Ramos (cell line): ENCODE data around the gene PNPLA7.
"Not testable (repeated sequence)": the region's sequence is repeated elsewhere in the genome, so short reads cannot be mapped to it uniquely, and the experiment has no call there.

Experiments used
- in situ Hi-C: fragments of 300-500 bp; cut with MboI; formaldehyde crosslinking; loops from one replicate; pipeline ENCODE4 v1.14.3; 2022; ENCODE audit warnings: low sequenced_read_pairs; ENCODE audit not compliant: unreplicated experiment

PNPLA7 gene

DNA sequence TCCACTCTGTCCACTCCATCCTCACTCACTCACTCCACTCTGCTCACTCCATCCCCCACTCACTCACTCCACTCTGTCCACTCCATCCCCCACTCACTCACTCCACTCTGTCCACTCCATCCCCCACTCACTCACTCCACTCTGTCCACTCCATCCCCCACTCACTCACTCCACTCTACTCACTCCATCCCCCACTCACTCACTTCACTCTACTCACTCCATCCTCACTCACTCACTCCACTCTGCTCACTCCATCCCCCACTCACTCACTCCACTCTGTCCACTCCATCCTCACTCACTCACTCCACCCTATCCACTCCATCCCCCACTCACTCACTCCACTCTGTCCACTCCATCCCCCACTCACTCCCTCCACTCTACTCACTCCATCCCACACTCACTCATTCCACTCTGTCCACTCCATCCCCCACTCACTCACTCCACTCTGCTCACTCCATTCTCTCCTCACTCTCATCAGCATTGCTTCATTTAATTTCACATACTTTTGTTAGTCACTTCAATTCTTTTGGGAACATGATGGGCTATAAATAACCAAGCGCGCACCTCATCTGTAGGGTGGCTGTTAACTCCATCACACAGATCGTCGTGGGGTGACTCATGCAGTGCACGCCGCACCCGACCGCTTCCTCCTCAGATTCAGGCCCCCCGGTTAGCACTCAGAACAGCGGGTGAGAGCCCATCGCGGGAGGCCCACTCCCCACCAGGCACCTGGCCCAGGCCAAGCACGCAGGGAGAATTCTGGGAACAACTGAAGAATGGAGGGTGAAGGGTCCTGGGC is 31.3 kb downstream of the PNPLA7 start:
- in situ Hi-C loops = not testable (repeated sequence)

DNA sequence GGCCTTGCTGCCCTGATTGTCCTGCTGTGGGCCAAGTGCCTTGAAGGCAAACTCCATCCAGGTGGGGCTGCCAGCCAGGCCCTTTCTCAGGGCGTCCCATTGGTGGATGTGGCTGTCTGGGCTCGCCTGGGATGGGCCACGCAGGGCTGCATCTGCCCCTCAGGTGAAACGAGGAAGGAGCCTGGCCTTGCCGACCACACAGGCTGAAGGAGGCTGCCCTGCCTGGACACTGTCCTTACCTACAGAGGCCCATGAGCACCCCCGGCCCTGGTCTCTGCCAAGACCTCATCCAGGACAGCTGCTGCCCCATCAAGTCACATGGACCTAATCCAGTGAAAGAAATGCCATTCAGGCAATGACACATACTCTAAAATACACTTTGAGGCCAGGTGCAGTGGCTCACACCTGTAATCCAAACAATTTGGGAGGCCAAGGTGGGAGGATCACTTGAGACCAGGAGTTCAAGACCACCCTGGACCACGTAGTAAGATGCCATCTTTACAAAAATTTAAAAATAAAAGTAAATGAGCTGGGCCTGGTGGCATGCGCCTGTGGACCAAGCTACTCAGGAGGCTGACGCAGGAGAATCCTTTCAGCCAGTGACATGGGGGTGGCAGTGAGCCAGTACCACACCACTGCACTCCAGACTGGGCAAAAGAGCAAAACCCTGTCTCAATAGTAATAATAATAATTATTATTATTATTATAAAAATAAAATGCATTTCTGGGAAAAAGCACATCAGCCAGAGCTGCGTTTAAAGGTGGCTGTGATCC is 33.9 kb downstream of the PNPLA7 start:
- in situ Hi-C loops = no loop called here

DNA sequence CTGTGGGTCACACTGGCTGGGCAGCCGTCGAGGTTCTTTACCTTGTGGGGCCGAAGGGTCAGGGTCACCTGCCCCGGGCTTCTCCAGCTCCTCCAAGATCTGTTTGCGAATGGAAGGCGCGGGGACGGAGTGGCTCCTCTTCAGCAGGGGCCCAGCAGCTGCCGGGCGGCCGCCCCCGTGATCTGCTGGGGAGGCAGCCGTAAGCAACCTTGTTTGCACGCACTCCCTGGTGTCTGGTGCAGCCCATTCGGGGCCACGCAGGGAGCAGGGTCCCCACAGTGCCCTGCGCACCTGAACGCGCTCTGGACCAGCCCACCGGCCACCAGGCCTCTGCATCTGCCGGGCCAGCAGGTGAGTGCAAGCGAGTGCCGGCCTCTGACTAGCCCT is 34.9 kb downstream of the PNPLA7 start:
- in situ Hi-C loops = no loop called here

DNA sequence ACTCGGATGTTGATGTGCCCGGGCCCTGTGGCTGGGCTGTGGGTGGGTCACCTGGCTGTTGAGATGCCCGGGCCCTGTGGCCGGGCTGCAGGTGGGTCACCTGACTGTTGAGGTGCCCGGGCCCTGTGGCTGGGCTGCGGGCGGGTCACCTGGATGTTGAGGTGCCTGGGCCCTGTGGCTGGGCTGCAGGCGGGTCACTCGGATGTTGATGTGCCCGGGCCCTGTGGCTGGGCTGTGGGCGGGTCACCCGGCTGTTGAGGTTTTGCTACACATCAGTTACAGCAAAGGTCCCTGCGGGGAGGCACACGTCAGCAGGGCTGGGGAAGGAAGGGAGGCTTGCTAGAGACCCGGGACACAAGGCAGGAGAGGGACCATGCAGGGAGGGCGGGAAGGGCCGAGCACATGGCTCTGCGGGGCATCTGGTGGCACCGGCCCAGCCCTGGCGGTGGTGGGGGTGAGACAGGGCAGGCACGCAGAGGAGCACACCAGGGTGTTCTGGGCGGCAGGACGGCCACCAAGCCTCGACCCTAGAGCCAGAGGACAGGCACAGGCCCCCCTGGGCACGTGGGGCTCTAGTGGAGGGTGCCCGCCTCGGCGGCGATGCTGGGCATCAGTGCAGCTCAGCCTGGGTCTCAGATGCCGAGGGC is 35.4 kb downstream of the PNPLA7 start:
- in situ Hi-C loops = no loop called here

DNA sequence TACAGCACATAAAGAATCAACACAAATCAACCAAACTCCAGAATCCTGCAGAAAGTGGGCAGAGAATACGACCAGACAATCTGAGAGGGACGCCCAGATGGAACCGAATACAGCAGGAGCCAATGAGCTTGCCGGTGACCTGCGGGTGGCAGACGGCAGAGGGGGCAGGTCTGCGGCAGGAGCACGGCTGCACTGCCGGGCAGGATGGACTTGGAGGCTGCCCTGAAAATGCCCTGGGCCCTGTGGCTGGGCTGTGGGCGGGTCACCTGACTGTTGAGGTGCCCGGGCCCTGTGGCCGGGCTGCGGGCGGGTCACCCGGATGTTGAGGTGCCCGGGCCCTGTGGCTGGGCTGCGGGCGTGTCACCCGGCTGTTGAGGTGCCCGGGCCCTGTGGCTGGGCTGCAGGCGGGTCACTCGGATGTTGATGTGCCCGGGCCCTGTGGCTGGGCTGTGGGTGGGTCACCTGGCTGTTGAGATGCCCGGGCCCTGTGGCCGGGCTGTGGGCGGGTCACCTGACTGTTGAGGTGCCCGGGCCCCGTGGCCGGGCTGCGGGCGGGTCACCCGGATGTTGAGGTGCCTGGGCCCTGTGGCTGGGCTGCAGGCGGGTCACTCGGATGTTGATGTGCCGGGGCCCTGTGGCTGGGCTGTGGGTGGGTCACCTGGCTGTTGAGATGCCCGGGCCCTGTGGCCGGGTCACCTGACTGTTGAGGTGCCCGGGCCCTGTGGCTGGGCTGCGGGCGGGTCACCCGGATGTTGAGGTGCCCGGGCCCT is 36.2 kb downstream of the PNPLA7 start:
- in situ Hi-C loops = not testable (repeated sequence)

DNA sequence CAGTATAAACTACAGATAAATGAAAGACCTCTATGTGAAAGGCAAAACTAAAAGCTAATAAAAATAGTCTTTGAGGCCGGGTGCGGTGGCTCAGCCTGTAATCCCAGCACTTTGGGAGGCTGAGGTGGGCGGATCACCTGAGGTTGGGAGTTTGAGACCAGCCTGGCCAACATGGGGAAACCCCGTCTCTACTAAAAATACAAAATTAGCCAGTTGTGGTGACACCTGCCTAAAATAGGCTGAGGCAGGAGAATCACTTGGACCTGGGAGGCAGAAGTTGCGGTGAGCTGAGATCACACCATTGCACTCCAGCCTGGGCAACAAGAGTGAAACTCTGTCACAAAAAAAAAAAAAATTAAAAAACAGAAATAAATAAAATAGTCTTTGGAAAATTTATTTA is 37.1 kb downstream of the PNPLA7 start:
- in situ Hi-C loops = not testable (repeated sequence)

DNA sequence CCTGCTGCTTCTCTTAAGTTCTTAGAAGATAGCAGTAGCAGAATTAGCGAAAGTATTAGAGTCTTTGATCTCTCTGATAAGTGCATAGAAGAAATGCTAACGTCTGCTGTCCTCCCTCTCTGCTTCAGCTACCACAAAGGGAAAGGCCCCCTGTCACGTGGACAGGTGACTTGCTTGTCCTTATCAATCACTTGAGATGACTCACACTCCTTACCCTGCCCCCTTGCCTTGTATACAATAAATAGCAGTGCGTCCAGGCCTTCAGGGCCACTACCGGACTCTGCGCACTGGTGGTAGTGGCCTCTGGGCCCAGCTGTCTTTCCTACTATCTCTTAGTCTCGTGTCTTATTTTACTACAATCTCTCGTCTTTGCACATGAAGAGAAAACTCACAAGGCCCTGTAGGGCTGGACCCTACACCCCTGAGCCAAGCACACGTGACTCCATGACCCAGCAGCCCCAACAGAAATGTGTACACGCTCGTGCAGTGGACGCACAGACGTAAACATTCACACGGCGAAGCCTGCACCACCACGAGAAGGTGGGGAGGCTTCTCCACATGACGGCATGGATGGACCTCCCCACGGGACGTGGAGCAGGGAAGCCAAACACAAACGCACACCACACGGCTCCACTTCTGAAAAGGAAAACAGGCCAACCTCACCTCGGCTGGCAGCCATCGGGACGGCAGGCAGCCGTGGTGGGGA is 38.3 kb downstream of the PNPLA7 start:
- in situ Hi-C loops = no loop called here

DNA sequence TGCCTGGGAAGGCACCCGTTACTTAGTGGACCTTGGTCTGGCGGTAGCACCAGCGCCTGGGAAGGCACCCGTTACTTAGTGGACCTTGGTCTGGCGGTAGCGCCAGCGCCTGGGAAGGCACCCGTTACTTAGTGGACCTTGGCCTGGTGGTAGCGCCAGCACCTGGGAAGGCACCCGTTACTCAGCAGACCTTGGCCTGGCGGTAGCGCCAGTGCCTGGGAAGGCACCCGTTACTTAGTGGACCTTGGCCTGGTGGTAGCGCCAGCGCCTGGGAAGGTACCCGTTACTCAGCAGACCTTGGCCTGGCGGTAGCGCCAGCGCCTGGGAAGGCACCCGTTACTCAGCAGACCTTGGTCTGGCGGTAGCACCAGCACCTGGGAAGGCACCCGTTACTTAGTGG is 39.1 kb downstream of the PNPLA7 start:
- in situ Hi-C loops = not testable (repeated sequence)

DNA sequence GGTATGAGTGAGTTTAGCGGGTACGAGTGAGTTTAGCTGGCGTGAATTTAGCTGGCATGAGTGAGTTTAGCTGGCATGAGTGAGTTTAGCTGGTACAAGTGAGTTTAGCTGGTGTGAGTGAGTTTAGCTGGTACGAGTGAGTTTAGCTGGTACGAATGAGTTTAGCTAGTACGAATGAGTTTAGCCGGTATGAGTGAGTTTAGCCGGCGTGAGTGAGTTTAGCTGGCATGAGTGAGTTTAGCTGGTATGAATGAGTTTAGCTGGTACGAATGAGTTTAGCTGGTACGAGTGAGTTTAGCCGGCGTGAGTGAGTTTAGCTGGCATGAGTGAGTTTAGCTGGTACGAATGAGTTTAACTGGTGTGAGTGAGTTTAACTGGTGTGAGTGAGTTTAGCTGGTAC is 41.0 kb downstream of the PNPLA7 start:
- in situ Hi-C loops = no loop called here

DNA sequence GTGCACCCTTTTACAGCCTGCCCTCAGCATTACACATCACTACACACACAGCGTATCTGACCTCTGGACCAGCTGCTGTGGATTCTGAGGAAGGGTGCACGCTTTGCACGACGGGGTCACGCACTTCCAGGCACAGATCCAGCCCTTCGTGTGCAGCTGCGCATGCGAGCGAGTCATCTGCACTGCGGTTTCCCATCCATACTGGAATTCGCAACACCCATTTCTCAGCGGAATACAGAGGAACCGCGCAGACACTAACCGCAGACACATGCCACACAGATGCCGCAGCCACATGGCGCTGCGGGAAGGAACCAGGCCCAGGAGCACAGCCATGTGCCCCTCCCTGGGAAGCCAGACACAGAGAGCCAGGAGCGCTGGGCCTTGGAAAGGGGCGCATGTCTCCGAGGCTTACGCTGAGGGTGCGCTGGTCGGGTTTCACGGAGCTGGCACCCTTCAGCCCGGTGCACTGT is 43.5 kb downstream of the PNPLA7 start:
- in situ Hi-C loops = no loop called here

DNA sequence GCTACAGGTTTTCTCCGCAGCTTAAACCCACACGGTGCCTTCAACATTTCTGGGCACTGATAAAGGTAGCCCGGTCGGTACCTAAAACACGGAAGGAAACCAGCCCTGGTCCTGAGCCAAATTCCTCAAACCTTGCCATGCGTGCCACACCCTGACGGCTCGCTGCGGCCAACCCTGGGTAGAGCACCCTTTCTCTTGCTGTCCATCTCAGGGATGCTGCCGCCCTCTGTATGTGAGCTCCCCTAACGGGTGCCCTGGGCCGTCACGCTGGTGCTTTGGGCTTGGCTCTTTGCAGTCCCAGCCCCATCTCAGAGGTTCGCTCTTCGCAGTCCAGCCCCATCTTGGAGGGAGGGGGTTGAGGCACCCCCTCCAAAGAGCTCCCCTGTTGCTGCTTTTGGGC is 43.9 kb downstream of the PNPLA7 start:
- in situ Hi-C loops = no loop called here

DNA sequence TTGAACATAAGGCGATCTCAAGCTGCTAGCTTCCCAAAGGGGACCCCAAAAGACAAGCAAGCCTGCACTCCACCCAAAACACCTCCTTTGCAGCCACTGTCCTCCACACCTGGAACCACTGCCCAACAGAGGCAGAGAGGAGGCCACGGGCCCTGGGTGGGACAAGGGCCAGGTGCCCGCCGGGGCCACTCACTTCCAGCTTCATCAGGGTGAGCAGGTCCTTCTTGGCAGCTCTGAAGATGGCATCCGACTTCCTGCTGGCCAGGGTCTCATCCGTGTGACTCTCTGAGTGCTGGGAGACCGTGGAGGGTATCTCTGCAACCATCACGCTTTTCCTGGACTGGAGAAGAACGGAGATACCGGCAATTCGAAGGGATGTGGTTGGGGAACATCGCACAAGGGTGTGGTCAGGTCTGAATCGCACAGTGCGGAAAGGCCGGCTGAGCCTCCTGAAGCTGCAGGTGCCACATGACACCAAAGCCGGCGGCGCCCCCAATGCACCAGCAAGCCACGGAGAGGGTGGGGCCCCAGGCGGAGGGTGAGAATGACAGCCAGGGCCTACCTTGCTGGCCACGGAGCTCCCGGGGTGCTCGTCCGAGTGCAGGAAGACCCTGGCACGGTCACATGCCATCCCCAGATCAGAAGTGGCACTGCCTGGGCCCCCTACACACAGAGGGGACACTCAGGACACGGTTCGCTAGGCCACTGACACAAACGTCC is 44.6 kb downstream of the PNPLA7 start:
- in situ Hi-C loops = no loop called here

DNA sequence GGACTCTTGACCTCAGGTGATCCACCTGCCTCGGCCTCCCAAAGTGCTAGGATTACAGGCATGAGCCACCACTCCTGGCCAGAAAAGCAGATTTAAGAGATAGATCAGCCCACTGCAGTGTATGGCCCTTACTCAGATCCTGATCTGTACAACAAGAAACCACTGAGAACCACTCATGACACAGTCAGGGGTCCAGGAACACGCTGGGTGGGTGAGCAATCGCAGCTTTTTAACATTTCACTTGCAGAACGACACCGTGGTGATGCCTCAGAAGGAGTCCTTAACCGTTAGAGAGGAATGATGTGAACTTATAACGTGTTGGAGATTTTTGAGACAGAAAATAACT is 45.8 kb downstream of the PNPLA7 start:
- in situ Hi-C loops = no loop called here

DNA sequence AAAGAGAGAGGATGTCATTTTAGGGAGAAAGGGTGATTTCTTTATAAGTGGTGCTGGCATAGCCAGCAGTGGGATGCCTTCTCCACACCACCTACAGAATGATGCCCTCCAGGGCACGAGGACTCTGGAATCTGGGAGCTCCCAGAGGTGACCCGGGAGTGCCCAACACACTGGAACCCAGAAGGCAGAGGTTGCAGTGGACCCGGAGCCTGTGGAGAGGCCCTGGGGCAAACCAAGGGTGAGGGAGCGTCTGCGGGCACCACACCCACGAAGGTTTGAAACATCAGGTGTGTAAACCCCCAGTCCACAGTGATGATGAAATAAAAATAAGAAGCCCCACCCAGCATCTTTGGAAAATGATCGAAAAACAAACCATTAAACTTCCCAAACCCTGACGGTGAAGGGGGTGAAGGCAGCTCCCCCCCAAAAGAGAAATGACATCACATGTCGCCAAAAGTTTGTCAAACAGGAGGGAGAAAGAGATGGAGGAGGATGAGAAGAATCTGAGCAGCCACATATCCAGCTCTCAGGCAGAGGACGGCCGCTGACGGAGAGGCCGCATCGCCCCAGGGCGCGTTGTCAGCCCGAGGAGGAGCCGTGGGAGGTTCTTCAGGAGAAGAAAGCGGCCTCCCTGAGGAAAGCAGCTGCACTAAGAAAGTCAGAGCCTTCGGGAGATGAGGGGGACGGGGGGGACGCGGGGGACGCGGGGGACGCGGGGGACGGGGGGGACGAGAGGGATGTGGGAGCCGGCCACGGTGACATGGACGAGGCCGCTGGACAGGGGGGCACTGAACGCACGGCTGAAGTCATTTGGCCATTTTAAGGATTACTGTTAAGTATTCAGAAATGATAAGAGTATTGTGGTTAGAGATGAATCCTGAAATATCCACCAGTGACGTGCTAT is 47.9 kb downstream of the PNPLA7 start:
- in situ Hi-C loops = no loop called here

DNA sequence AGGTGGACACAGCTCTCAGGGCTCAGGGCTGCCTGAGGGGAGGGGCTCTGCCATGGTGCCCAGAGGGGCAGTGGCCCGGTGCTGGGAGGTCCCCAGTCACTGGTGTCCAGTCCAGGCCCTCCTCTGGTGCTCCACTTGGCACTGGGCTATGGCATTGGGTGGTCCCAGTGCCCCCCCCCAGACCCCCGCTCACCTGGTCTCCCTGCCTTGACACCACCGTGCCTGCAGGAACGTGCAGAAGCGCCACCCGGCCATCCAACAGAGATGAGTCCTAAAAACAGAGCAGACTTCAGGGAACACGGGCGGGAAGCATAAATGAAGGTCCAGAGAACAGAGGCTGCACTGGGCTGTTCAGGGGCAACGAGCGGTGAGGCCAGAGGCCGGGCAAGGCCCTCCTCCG is 48.7 kb downstream of the PNPLA7 start:
- in situ Hi-C loops = no loop called here

DNA sequence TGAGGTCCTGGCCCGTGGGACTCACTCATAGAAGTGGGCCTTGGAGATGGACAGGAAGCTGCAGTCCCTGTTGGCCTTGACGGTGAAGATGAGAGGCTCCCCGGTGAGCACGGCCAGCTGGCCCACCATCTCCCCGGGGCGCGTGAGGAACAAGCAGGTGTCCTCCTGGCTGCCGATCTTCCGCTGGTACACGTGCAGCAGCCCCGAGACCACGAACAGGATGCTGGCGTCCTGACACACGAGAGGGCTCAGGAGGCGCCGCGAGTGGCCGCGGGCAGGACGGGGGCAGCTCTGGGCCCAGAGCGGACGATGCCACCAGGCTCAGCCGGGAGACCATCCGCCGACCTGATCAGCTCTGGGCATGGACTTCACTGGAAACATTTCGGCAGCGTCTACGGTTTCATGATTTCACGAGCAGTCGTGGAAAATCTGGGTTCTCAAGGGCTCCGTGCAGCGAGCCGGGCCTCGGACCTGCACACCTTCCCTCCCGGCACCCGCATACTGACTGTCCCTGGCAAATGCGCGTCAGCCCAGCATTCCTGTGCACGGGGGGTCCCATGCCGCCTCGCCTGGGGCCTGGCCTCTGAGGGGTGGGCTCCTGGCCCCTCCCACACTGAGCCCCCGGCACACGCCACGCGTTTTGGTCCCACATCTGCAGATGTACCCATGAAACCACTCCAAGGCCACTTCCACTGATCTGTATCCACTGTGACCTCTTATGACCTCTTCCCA is 49.4 kb downstream of the PNPLA7 start:
- in situ Hi-C loops = no loop called here

DNA sequence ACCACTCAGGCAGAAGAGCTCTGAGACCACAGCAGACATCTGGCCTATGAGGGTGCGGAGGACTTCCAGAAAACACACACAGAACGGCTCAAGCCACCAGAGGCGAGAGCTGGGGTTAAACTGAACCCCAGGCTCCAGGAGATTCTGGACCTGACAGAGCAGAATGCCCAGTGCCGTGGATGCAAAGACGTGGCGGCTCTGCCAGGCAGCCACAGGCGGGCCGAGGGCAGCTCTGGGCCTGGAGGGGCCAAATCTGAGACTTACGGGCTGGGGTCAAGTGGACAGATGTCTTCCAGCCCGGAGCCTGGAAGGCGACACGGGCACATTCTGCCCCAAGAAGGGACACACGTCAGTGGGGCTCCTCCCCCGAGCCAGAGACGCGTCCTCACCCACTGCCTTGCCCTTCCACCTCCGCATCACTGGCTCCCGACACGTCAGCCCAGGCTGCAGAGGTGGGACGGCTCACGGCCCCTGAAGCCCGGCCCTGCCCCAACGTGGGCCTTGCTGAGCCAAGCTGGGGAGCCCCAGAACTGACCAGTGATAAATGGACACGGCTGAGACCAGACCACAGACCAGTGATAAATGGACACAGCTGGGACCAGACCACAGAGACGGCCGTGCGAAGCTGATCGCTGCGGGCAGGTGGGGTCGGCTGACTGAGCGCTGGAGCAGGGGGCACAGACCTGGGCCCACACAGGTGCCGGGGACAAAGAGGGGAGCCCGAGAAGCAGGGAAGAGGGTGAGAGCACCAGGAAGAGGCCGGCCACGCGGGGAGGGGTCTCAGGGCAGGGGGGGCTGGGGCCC is 50.1 kb downstream of the PNPLA7 start:
- in situ Hi-C loops = no loop called here
